Left lung (tissue), 10 donors: Measurements from ENCODE around the gene TMEM151B. TPM values are rescaled to one million over a fixed set of nuclear protein-coding genes. Genes with fewer than 3 reads are reported as not detected.

ENCODE experiments used
- ATAC-seq: fragments of 200-7000 bp; cut with Tn5 transposase; one replicate; pipeline ENCODE4 v1.9.1; 2020; ENCODE audit warnings: moderate library complexity
- DNase-seq, 4 donors: peaks; one replicate each; pipeline ENCODE4 v3.0.0-alpha.2; 2013 to 2020
- H3K27ac ChIP-seq, 2 donors: fragments of 200-600 bp; sonication (generic) in 1 of 2; one replicate each; pipeline versions ENCODE4 v1.5.0 to v1.8.0; 2020 to 2021
- H3K27me3 ChIP-seq, 2 donors: fragments of 200-600 bp; sonication (generic) in 1 of 2; one replicate each; pipeline versions ENCODE4 v1.5.0 to v1.8.0; 2020 to 2021
- H3K36me3 ChIP-seq, 2 donors: fragments of 200-600 bp; sonication (generic) in 1 of 2; one replicate each; pipeline versions ENCODE4 v1.5.0 to v1.8.0; 2020 to 2021
- H3K4me1 ChIP-seq, 2 donors: fragments of 200-600 bp; one replicate each; pipeline ENCODE4 v1.8.0; 2021
- H3K4me3 ChIP-seq, 2 donors: fragments of 200-600 bp; sonication (generic) in 1 of 2; one replicate each; pipeline versions ENCODE4 v1.5.0 to v1.8.0; 2020 to 2021; ENCODE audit warnings: mild to moderate bottlenecking in 1 of 2
- H3K9me3 ChIP-seq, 2 donors: fragments of 200-600 bp; sonication (generic) in 1 of 2; one replicate each; pipeline versions ENCODE4 v1.5.0 to v1.8.0; 2020 to 2021
- intact Hi-C, 2 donors: fragments of 100-400 bp; cut with DNase I; formaldehyde crosslinking; loops; one replicate each; pipeline versions ENCODE4 v1.11.2 to v1.14.2; 2022
- polyA plus RNA-seq, 6 donors: library from polyadenylated mRNA; unstranded; fragments of 120-200 nt; gene quantifications; one replicate each; pipeline ENCODE4 v1.2.1, GENCODE V29; 2013; ENCODE audit not compliant: insufficient read length in 6 of 6
- total RNA-seq, 2 donors: library from RNA; stranded (reverse); fragmentation: NEBNext Ultra II Directional; extraction: Animal tissue kit (Norgen Biotek cat#: 25700); gene quantifications; one replicate each; pipeline ENCODE4 v1.2.1, GENCODE V29; 2021
- TF ChIP-seq, protein P1 (sequence below), 2 donors: fragments of 200-600 bp; sonication (generic) in 1 of 2; IDR thresholded peaks; one replicate each; pipeline versions ENCODE4 v1.5.0 to v1.8.0; 2021; ENCODE audit warnings: antibody characterized with exemption in 2 of 2
- donor health status: DM: no; HTN: yes; CAD: no.
- donor health status: DM: no; HTN: no; CAD: no.

TMEM151B gene
- total and polyA plus RNA-seq, 8 donors: 0.70 to 1.2 (median 0.87) TPM; not detected in 2

DNA sequence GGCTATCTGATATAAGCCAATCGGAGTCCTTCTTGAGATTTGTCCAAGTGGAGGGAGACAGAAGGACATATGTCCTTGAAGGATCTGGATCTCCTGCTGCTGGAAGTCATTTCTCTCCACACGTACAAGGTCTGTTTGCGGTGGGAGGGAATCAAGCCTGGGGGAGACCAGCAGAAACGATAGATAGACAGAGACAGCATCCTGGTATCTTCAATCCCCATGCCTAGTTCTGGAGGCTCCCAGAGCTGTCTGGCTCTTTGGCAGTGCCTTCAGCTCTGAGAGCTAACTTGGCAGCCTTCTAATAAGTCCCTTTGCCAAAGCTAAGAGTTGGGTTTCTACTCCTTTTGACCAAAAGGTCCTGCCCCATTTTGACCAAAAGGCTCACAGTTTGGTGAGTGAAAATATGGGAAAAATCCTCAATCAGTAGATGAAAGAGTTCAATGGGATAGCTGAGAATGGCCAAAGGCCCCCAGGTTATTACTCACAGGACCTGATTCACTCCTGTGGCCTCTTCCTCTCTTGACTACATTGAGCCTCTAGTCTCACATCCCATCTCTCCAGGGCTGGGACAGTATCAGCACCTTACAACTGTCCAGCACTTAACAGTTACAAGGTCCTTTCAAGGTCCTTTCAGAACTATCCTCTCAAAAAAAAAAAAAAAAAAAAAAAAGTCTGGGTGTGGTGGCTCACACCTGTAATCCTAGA lies 22.6 kb downstream of the TMEM151B start:
- H3K4me1 ChIP-seq: peaks cover 8 to 10% of the 10 kb centered on the region in 2 donors
- no peaks in the 10 kb centered on the region for H3K36me3 ChIP-seq
- no peaks in the 10 kb centered on the region for H3K9me3 ChIP-seq
- TF ChIP-seq, protein P1, sequence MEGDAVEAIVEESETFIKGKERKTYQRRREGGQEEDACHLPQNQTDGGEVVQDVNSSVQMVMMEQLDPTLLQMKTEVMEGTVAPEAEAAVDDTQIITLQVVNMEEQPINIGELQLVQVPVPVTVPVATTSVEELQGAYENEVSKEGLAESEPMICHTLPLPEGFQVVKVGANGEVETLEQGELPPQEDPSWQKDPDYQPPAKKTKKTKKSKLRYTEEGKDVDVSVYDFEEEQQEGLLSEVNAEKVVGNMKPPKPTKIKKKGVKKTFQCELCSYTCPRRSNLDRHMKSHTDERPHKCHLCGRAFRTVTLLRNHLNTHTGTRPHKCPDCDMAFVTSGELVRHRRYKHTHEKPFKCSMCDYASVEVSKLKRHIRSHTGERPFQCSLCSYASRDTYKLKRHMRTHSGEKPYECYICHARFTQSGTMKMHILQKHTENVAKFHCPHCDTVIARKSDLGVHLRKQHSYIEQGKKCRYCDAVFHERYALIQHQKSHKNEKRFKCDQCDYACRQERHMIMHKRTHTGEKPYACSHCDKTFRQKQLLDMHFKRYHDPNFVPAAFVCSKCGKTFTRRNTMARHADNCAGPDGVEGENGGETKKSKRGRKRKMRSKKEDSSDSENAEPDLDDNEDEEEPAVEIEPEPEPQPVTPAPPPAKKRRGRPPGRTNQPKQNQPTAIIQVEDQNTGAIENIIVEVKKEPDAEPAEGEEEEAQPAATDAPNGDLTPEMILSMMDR (IDR thresholded peaks at IDR 0.05): no peak
- H3K27ac ChIP-seq: no peak overlapping the region
- no peak for DNase-seq
- no peak overlapping the region for H3K4me3 ChIP-seq
- intact Hi-C loops: no loop called here
- peaks cover 33 to 100% of the 10 kb centered on the region in 2 donors for H3K27me3 ChIP-seq
- no peak for ATAC-seq

DNA sequence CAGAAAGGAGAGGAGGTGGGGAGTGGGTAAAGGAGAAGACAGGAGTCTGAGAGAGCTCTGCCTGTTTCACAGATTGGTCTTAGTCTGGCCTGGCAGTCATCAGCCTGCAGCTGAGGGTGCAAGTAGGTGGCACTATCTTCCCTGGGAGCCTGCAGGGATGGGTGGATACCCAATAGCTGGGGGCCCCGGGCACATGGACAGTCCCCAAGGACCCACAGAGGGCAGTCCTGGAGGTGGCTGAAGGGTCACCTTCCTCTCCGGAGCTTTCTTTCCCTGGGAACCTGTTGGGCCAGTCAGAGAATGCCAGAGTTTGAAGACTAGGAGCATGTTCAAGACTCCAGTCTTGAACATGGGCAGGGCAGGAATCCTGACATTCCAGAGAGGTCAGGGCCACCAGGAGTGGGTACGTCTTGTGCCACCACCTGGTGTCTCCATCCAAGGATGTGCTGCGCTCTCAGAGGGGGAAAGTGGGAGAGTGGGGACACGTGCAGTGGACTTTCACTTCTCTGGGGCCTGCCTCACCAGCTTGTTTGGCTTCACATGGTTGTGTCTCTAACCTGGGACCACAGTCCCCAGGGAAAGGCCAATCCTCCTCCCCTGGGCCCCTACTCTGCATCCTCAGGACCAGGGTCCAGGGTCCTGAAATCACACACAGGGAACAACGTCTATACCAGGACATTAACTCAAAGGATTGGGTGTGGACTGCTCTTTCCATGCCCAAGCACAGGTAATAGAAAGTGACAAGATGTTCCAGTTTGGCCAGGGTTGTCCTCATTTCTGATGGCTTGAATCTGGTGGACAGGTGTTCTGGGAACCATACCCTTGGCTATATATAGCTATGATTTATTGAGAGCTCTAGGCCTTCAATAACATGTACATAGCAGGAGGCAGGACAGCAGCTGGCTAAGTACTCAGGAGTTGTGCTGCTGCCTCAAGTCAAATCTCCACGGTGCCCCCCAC lies 24.9 kb downstream of the TMEM151B start:
- DNase-seq (no peak), ATAC-seq (no peak)
- Histone ChIP-seq H3K4me1 (peaks cover 8 to 15% of the 10 kb centered on the region in 2 donors), H3K4me3 (no peak overlapping the region), H3K27me3 (peaks cover 39 to 89% of the 10 kb centered on the region in 2 donors), H3K27ac (no peak overlapping the region), H3K36me3 (peaks cover 0 to 2% of the 10 kb centered on the region in 2 donors), H3K9me3 (no peaks in the 10 kb centered on the region)
- intact Hi-C loops: no loop called here
- TF ChIP-seq, protein P1 (IDR thresholded peaks at IDR 0.05): no peak

DNA sequence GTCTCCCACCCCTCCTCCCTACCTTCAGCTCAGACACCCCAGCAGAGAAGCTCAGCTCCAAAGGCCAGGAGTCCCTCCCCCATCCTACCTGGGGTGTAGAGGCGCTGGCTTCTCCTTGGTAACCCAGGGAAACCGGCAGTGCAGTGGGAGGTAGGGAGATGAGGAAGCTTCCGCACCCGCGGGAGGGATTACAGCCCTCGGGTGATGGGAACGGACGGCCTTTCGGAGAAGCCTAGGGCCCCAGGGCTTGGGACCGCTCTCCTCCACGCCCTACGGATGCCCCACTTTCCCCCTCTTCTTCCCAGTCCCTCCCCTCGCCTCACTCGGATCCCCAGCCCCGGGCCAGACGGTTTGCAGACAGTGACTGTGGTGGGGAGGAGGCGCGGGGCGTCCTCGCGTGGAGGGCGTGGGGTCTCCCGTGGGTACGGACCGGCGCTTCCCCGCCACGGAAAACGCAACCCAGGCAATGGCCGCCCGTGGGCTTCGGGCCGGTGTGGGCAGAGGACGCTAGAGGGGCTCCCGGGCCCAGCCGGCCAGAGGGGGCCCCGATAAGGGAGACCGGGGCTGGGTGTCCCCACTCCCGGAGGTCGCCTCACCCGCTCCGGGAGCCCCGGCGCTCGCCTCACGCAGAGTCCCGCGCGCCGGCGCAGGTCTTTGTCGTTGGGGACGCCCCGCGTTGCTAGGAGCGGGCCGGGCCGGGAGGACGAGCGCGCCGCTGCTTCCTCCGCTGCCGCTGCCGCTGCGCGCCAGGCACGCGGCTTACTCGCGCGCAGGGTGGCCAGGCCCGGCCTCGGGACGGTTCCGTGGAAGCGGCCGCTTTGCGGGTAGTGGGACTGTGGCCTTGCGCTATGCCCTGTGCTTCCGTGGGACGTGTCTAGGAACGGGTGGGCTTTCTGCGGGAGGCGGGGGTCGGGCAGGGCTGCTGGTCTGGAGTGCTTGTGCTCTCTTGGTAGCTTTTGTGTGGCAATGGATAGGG lies 27.1 kb downstream of the TMEM151B start:
- peak in 3 of 4 donors; percentile 22 to 86 (median 59) for DNase-seq

DNA sequence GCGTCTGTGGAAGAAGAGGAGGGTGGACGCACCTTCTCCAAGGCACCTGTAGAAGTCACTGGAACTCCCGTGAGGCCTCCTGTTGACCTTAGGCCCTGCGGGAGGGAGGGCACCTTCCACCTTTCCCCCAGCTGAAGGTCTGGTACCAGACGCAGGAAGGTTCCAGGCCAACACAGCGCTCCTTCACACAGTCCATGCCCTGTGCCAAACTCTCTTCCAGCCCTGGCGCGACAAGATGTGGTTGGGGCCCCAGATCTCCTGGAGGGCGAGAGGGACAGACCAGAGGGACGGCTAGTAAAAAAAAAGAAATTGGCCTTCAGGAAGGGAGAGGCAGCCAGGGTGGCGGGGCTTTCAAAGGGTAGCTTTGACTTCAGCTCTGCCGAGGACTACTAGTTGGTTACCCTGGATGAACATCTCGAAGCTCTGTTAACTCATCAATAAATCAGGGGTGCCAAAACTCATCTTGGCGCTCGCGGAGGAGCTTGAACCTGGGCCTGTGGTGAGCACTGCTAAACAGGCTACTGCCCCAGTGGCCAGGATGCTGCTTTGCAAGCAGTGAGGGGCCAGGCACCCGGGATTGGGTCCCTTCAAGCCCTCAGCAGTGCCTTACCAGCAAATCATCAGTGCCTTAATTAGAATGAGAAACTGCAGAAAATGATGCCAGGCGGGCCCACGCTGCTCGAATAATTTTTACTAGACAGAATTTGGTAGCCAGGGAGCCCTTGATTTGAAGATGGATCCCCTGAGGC lies 28.0 kb downstream of the TMEM151B start:
- H3K4me3 ChIP-seq: no peak overlapping the region
- no peak overlapping the region for H3K27ac ChIP-seq
- H3K36me3 ChIP-seq: peaks cover 0 to 33% of the 10 kb centered on the region in 2 donors
- H3K4me1 ChIP-seq: peaks cover 8 to 15% of the 10 kb centered on the region in 2 donors
- intact Hi-C loops: no loop called here
- ATAC-seq (no peak), DNase-seq (no peak)
- TF ChIP-seq, protein P1 (IDR thresholded peaks at IDR 0.05): no peak
- no peaks in the 10 kb centered on the region for H3K9me3 ChIP-seq
- H3K27me3 ChIP-seq: peaks cover 33 to 58% of the 10 kb centered on the region in 2 donors

More for the DNA sequence above, 27.1 kb downstream of the TMEM151B start:
- H3K27ac ChIP-seq: no peak overlapping the region
- peaks cover 8 to 15% of the 10 kb centered on the region in 2 donors for H3K4me1 ChIP-seq
- H3K36me3 ChIP-seq: peaks cover 0 to 25% of the 10 kb centered on the region in 2 donors
- peaks cover 39 to 66% of the 10 kb centered on the region in 2 donors for H3K27me3 ChIP-seq
- TF ChIP-seq, protein P1 (IDR thresholded peaks at IDR 0.05): no peak
- no peaks in the 10 kb centered on the region for H3K9me3 ChIP-seq
- intact Hi-C loops: no loop called here
- H3K4me3 ChIP-seq: peak overlapping the region; percentile 15 to 22
- peak; percentile 76 for ATAC-seq
